KMS-11 (cell line): Measurements from ENCODE around the gene UBE2H.

Experiments
- H2AFZ ChIP-seq: fragments of 200-600 bp; sonication (generic); 2 replicates; pipeline ENCODE4 v1.6.1; 2016; ENCODE audit warnings: antibody characterized with exemption, mixed run types, low read depth
- H3K27ac ChIP-seq: fragments of 200-600 bp; sonication (generic); 2 replicates; pipeline ENCODE4 v1.6.1; 2016; ENCODE audit warnings: mild to moderate bottlenecking, mixed run types
- H3K27me3 ChIP-seq: fragments of 200-600 bp; sonication (generic); 2 replicates; pipeline ENCODE4 v1.6.1; 2017; ENCODE audit warnings: mild to moderate bottlenecking, low read depth, mixed run types, moderate library complexity; ENCODE audit not compliant: insufficient read depth
- H3K36me3 ChIP-seq: fragments of 200-600 bp; sonication (generic); 2 replicates; pipeline ENCODE4 v1.6.1; 2017; ENCODE audit warnings: mild to moderate bottlenecking, mixed run types; ENCODE audit not compliant: insufficient read depth
- H3K4me1 ChIP-seq: fragments of 200-600 bp; sonication (generic); 2 replicates; pipeline ENCODE4 v1.6.1; 2016; ENCODE audit warnings: mild to moderate bottlenecking, low read depth, mixed run types; ENCODE audit not compliant: poor library complexity, severe bottlenecking
- H3K4me2 ChIP-seq: fragments of 200-600 bp; sonication (generic); 2 replicates; pipeline ENCODE4 v1.7.0; 2016; ENCODE audit warnings: mild to moderate bottlenecking, mixed run types
- H3K4me3 ChIP-seq: fragments of 200-600 bp; sonication (generic); IDR thresholded peaks from 2 replicates; pipeline ENCODE4 v1.6.1; 2017; ENCODE audit warnings: low read depth, low read length, mixed read lengths; ENCODE audit not compliant: insufficient read depth
- H3K79me2 ChIP-seq: fragments of 200-600 bp; sonication (generic); 2 replicates; pipeline ENCODE4 v1.6.1; 2016; ENCODE audit warnings: low read depth, mixed run types; ENCODE audit not compliant: insufficient read depth
- H3K9ac ChIP-seq: fragments of 200-600 bp; sonication (generic); 2 replicates; pipeline ENCODE4 v1.6.1; 2016; ENCODE audit warnings: mild to moderate bottlenecking, mixed run types
- H4K20me1 ChIP-seq: fragments of 200-600 bp; sonication (generic); 2 replicates; pipeline ENCODE4 v1.6.1; 2016; ENCODE audit warnings: mild to moderate bottlenecking, mixed run types; ENCODE audit not compliant: insufficient read depth
- TF ChIP-seq, protein P1 (sequence below): fragments of 200-600 bp; sonication (generic); conservative IDR thresholded peaks from 2 replicates; pipeline ENCODE4 v1.6.1; 2017; ENCODE audit warnings: low read depth, mild to moderate bottlenecking, antibody characterized with exemption, low read length, moderate library complexity, mixed read lengths

Gene UBE2H

GRCh38 chr7:129781928-129782817 is 170.6 kb downstream of the UBE2H start:
- no peaks in the 10 kb centered on the region for H4K20me1 ChIP-seq
- H3K79me2 ChIP-seq: 0 out of 2 replicates have a peak, but pooled peaks cover 7% of the 10 kb centered on the region
- no peaks in the 10 kb centered on the region for H3K36me3 ChIP-seq
- TF ChIP-seq, protein P1, sequence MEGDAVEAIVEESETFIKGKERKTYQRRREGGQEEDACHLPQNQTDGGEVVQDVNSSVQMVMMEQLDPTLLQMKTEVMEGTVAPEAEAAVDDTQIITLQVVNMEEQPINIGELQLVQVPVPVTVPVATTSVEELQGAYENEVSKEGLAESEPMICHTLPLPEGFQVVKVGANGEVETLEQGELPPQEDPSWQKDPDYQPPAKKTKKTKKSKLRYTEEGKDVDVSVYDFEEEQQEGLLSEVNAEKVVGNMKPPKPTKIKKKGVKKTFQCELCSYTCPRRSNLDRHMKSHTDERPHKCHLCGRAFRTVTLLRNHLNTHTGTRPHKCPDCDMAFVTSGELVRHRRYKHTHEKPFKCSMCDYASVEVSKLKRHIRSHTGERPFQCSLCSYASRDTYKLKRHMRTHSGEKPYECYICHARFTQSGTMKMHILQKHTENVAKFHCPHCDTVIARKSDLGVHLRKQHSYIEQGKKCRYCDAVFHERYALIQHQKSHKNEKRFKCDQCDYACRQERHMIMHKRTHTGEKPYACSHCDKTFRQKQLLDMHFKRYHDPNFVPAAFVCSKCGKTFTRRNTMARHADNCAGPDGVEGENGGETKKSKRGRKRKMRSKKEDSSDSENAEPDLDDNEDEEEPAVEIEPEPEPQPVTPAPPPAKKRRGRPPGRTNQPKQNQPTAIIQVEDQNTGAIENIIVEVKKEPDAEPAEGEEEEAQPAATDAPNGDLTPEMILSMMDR: no peak
- H3K27me3 ChIP-seq: peaks cover 25% of the 10 kb centered on the region; the same call in 1 of the 2 replicates
- H3K4me3 ChIP-seq: no peak overlapping the region
- no peak overlapping the region for H3K27ac ChIP-seq
- peaks cover 24% of the 10 kb centered on the region for H3K4me1 ChIP-seq
- H3K9ac ChIP-seq: no peak overlapping the region
- peak overlapping the region; percentile 64; the same call in 1 of the 2 replicates for H2AFZ ChIP-seq
- peak overlapping the region; percentile 53 for H3K4me2 ChIP-seq

GRCh38 chr7:129780974-129781927 is 171.5 kb downstream of the UBE2H start:
- Histone ChIP-seq H3K9ac (peak overlapping the region; percentile 70; the same call in 1 of the 2 replicates), H3K4me1 (peaks cover 24% of the 10 kb centered on the region), H3K4me3 (no peak overlapping the region)

More at GRCh38 chr7:129780974-129781927, 171.5 kb downstream of the UBE2H start:
- Histone ChIP-seq H2AFZ (peak overlapping the region; percentile 64), H4K20me1 (no peaks in the 10 kb centered on the region), H3K79me2 (0 out of 2 replicates have a peak, but pooled peaks cover 7% of the 10 kb centered on the region), H3K27ac (no peak overlapping the region), H3K4me2 (peak overlapping the region; percentile 53), H3K27me3 (peaks cover 25% of the 10 kb centered on the region; the same call in 1 of the 2 replicates), H3K36me3 (no peaks in the 10 kb centered on the region)
- TF ChIP-seq, protein P1: no peak
